ENCODE measurements around the gene FITM2. TPM values are rescaled to one million over a fixed set of nuclear protein-coding genes. Genes with fewer than 3 reads are reported as not detected.

Gene FITM2
- total RNA-seq: 6.8 TPM
- polyA plus RNA-seq (ENCODE audit: insufficient read depth in 1 of 8, insufficient read length in 8 of 8, low replicate concordance in 1 of 8): 1 to 10 TPM; 6.2 to 7.1 (median 6.7) TPM
- long read RNA-seq, donor 1: 0 reads
- long read RNA-seq, donor 2: 0 reads
- long read RNA-seq, donor 3, full-length matches to known transcripts: 2 of 2 reads
- long read RNA-seq, donor 3, partial matches to known transcripts: 0 of 2 reads
- long read RNA-seq, donor 3, other reads (novel, unspliced or antisense): 0 of 2 reads
- long read RNA-seq, donor 4, full-length matches to known transcripts: 1 of 1 reads
- long read RNA-seq, donor 4, partial matches to known transcripts: 0 of 1 reads
- long read RNA-seq, donor 4, other reads (novel, unspliced or antisense): 0 of 1 reads
- long read RNA-seq, donor 5, full-length matches to known transcripts: 1 of 1 reads
- long read RNA-seq, donor 5, partial matches to known transcripts: 0 of 1 reads
- long read RNA-seq, donor 5, other reads (novel, unspliced or antisense): 0 of 1 reads
- long read RNA-seq, donor 6, full-length matches to known transcripts: 2 of 2 reads
- long read RNA-seq, donor 6, partial matches to known transcripts: 0 of 2 reads
- long read RNA-seq, donor 6, other reads (novel, unspliced or antisense): 0 of 2 reads
- long read RNA-seq, donor 7, full-length matches to known transcripts: 1 of 1 reads
- long read RNA-seq, donor 7, partial matches to known transcripts: 0 of 1 reads
- long read RNA-seq, donor 7, other reads (novel, unspliced or antisense): 0 of 1 reads
- long read RNA-seq, donor 8, full-length matches to known transcripts: 2 of 2 reads
- long read RNA-seq, donor 8, partial matches to known transcripts: 0 of 2 reads
- long read RNA-seq, donor 8, other reads (novel, unspliced or antisense): 0 of 2 reads
- long read RNA-seq, donor 9, full-length matches to known transcripts: 2 of 2 reads
- long read RNA-seq, donor 9, partial matches to known transcripts: 0 of 2 reads
- long read RNA-seq, donor 9, other reads (novel, unspliced or antisense): 0 of 2 reads
- long read RNA-seq, donor 10, full-length matches to known transcripts: 4 of 4 reads
- long read RNA-seq, donor 10, partial matches to known transcripts: 0 of 4 reads
- long read RNA-seq, donor 10, other reads (novel, unspliced or antisense): 0 of 4 reads
- long read RNA-seq, donor 11, full-length matches to known transcripts: 3 of 3 reads
- long read RNA-seq, donor 11, partial matches to known transcripts: 0 of 3 reads
- long read RNA-seq, donor 11, other reads (novel, unspliced or antisense): 0 of 3 reads

GRCh38 chr20:44310664-44311639, at the start of gene FITM2:
FITM2 (minus strand) TSS chr20:44311202; CDS start chr20:44311148, 54 bp downstream.
- Histone ChIP-seq H3K4me1 (ENCODE audit: control insufficient read depth, insufficient read depth, low read length) (peaks cover 13% of the 10 kb centered on the region), H3K27ac (ENCODE audit: low read length) (peak within 1 kb of the TSS; percentile 67)
- under 1% methylated on average over 58 of the region's 70 CpGs for WGBS (ENCODE audit: insufficient coverage)

GRCh38 chr20:44360221-44360620, 49.2 kb upstream of the FITM2 start:
- DNase-seq: no peak
- Histone ChIP-seq H3K36me3 (ENCODE audit: control insufficient read depth, insufficient read depth, low read length) (no peaks in the 10 kb centered on the region), H3K4me1 (ENCODE audit: control insufficient read depth, insufficient read depth, low read length) (no peaks in the 10 kb centered on the region), H3K9me3 (replicated peaks; ENCODE audit: control insufficient read depth, low read depth, low read length) (no peaks in the 10 kb centered on the region), H3K4me3 (ENCODE audit: low read length) (no peak overlapping the region), H3K27ac (ENCODE audit: low read length) (no peak overlapping the region), H3K27me3 (ENCODE audit: control insufficient read depth, insufficient read depth, low read length) (no peaks in the 10 kb centered on the region)

More at GRCh38 chr20:44310664-44311639, at the start of gene FITM2:
- peak; percentile 99 for DNase-seq
- Histone ChIP-seq H3K36me3 (ENCODE audit: control insufficient read depth, insufficient read depth, low read length) (no peaks in the 10 kb centered on the region), H3K27me3 (ENCODE audit: control insufficient read depth, insufficient read depth, low read length) (no peaks in the 10 kb centered on the region), H3K9me3 (replicated peaks; ENCODE audit: control insufficient read depth, low read depth, low read length) (no peaks in the 10 kb centered on the region), H3K4me3 (ENCODE audit: low read length) (peak within 1 kb of the TSS; percentile 85)

GRCh38 chr20:44358776-44359175, 47.8 kb upstream of the FITM2 start:
- H3K36me3 ChIP-seq (ENCODE audit: control insufficient read depth, insufficient read depth, low read length): no peaks in the 10 kb centered on the region
- DNase-seq: no peak
- WGBS (ENCODE audit: insufficient coverage): 100% methylated on average over 1 of the region's 8 CpGs
- H3K4me3 ChIP-seq (ENCODE audit: low read length): no peak overlapping the region
- H3K27ac ChIP-seq (ENCODE audit: low read length): no peak overlapping the region
- no peaks in the 10 kb centered on the region for H3K27me3 ChIP-seq (ENCODE audit: control insufficient read depth, insufficient read depth, low read length)
- H3K9me3 ChIP-seq (replicated peaks; ENCODE audit: control insufficient read depth, low read depth, low read length): no peaks in the 10 kb centered on the region
- H3K4me1 ChIP-seq (ENCODE audit: control insufficient read depth, insufficient read depth, low read length): no peaks in the 10 kb centered on the region

- no peaks in the 10 kb centered on the region for H3K9me3 ChIP-seq (replicated peaks; ENCODE audit: control insufficient read depth, low read depth, low read length)
- DNase-seq: no peak
- H3K4me3 ChIP-seq (ENCODE audit: low read length): no peak overlapping the region
- H3K27me3 ChIP-seq (ENCODE audit: control insufficient read depth, insufficient read depth, low read length): no peaks in the 10 kb centered on the region
- no CpG with 5 or more reads among the region's 4 CpGs for WGBS (ENCODE audit: insufficient coverage)
- no peak overlapping the region for H3K27ac ChIP-seq (ENCODE audit: low read length)
- H3K4me1 ChIP-seq (ENCODE audit: control insufficient read depth, insufficient read depth, low read length): no peaks in the 10 kb centered on the region
- H3K36me3 ChIP-seq (ENCODE audit: control insufficient read depth, insufficient read depth, low read length): no peaks in the 10 kb centered on the region
Observed at GRCh38 chr20:44357555-44358125, 46.6 kb upstream of the FITM2 start.

GRCh38 chr20:44357020-44357419, 46.0 kb upstream of the FITM2 start:
- Histone ChIP-seq H3K27me3 (ENCODE audit: control insufficient read depth, insufficient read depth, low read length) (no peaks in the 10 kb centered on the region), H3K4me3 (ENCODE audit: low read length) (no peak overlapping the region), H3K9me3 (replicated peaks; ENCODE audit: control insufficient read depth, low read depth, low read length) (no peaks in the 10 kb centered on the region), H3K36me3 (ENCODE audit: control insufficient read depth, insufficient read depth, low read length) (no peaks in the 10 kb centered on the region), H3K27ac (ENCODE audit: low read length) (no peak overlapping the region), H3K4me1 (ENCODE audit: control insufficient read depth, insufficient read depth, low read length) (no peaks in the 10 kb centered on the region)
- DNase-seq: no peak
- no CpG with 5 or more reads among the region's 2 CpGs for WGBS (ENCODE audit: insufficient coverage)

GRCh38 chr20:44356353-44356723, 45.3 kb upstream of the FITM2 start:
- Histone ChIP-seq H3K27me3 (ENCODE audit: control insufficient read depth, insufficient read depth, low read length) (no peaks in the 10 kb centered on the region), H3K27ac (ENCODE audit: low read length) (no peak overlapping the region), H3K4me1 (ENCODE audit: control insufficient read depth, insufficient read depth, low read length) (no peaks in the 10 kb centered on the region), H3K4me3 (ENCODE audit: low read length) (no peak overlapping the region), H3K36me3 (ENCODE audit: control insufficient read depth, insufficient read depth, low read length) (no peaks in the 10 kb centered on the region), H3K9me3 (replicated peaks; ENCODE audit: control insufficient read depth, low read depth, low read length) (no peaks in the 10 kb centered on the region)
- DNase-seq: no peak
- 80% methylated on average over 12 of the region's 14 CpGs for WGBS (ENCODE audit: insufficient coverage)

- WGBS (ENCODE audit: insufficient coverage): 78% methylated on average over 33 of the region's 40 CpGs
- Histone ChIP-seq H3K4me3 (ENCODE audit: low read length) (no peak within 1 kb of the TSS), H3K27me3 (ENCODE audit: control insufficient read depth, insufficient read depth, low read length) (no peaks in the 10 kb centered on the region), H3K4me1 (ENCODE audit: control insufficient read depth, insufficient read depth, low read length) (no peaks in the 10 kb centered on the region), H3K27ac (ENCODE audit: low read length) (no peak within 1 kb of the TSS), H3K36me3 (ENCODE audit: control insufficient read depth, insufficient read depth, low read length) (no peaks in the 10 kb centered on the region), H3K9me3 (replicated peaks; ENCODE audit: control insufficient read depth, low read depth, low read length) (no peaks in the 10 kb centered on the region)
- DNase-seq: no peak
Observed at GRCh38 chr20:44355498-44356352, 44.7 kb upstream of the FITM2 start, which contains the start of gene HNF4A. HNF4A (plus strand) TSS chr20:44355699; CDS start chr20:44355805, 106 bp downstream.

GRCh38 chr20:44354979-44355497, 44.0 kb upstream of the FITM2 start:
- WGBS (ENCODE audit: insufficient coverage): 61% methylated on average over 3 of the region's 6 CpGs
- H3K4me3 ChIP-seq (ENCODE audit: low read length): no peak overlapping the region
- no peaks in the 10 kb centered on the region for H3K4me1 ChIP-seq (ENCODE audit: control insufficient read depth, insufficient read depth, low read length)

More at GRCh38 chr20:44354979-44355497, 44.0 kb upstream of the FITM2 start:
- Histone ChIP-seq H3K27ac (ENCODE audit: low read length) (no peak overlapping the region), H3K36me3 (ENCODE audit: control insufficient read depth, insufficient read depth, low read length) (no peaks in the 10 kb centered on the region), H3K9me3 (replicated peaks; ENCODE audit: control insufficient read depth, low read depth, low read length) (no peaks in the 10 kb centered on the region), H3K27me3 (ENCODE audit: control insufficient read depth, insufficient read depth, low read length) (no peaks in the 10 kb centered on the region)
- DNase-seq: no peak
